ENCODE measurements around the gene CMYA5.

- TF ChIP-seq, protein P1, sequence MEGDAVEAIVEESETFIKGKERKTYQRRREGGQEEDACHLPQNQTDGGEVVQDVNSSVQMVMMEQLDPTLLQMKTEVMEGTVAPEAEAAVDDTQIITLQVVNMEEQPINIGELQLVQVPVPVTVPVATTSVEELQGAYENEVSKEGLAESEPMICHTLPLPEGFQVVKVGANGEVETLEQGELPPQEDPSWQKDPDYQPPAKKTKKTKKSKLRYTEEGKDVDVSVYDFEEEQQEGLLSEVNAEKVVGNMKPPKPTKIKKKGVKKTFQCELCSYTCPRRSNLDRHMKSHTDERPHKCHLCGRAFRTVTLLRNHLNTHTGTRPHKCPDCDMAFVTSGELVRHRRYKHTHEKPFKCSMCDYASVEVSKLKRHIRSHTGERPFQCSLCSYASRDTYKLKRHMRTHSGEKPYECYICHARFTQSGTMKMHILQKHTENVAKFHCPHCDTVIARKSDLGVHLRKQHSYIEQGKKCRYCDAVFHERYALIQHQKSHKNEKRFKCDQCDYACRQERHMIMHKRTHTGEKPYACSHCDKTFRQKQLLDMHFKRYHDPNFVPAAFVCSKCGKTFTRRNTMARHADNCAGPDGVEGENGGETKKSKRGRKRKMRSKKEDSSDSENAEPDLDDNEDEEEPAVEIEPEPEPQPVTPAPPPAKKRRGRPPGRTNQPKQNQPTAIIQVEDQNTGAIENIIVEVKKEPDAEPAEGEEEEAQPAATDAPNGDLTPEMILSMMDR (IDR thresholded peaks at IDR 0.05; ENCODE audit: low read length) = no peak
- TF ChIP-seq EZH2 (IDR thresholded peaks at IDR 0.05; ENCODE audit: borderline replicate concordance, low read length) = no peak
Measured at GRCh38 chr5:79814699-79815098, 125.1 kb downstream of the CMYA5 start.

Data from OCI-LY1 (cell line).